DND-41 (cell line): Measurements from ENCODE around the gene KY.

Source experiments
- ATAC-seq: fragments of 200-7000 bp; cut with Tn5 transposase; 3 replicates; pipeline ENCODE4 v1.9.1; 2021; ENCODE audit warnings: low read depth; ENCODE audit not compliant: insufficient read depth
- DNase-seq: peaks from one replicate; pipeline ENCODE4 v3.0.0-alpha.2; 2020
- H2AFZ ChIP-seq: 2 replicates; pipeline ENCODE4 v1.6.0; 2012; ENCODE audit warnings: low read depth, low read length
- H3K27ac ChIP-seq: 2 replicates; pipeline ENCODE4 v1.5.1; 2012; ENCODE audit warnings: low read length, inconsistent platforms
- H3K27me3 ChIP-seq: fragments of 200-600 bp; sonication (generic); 2 replicates; pipeline ENCODE4 v1.6.0; 2012; ENCODE audit warnings: low read length, mild to moderate bottlenecking, inconsistent platforms; ENCODE audit not compliant: insufficient read depth, poor library complexity
- H3K36me3 ChIP-seq: 2 replicates; pipeline ENCODE4 v1.5.1; 2012; ENCODE audit warnings: low read length, inconsistent platforms; ENCODE audit not compliant: insufficient read depth
- H3K4me1 ChIP-seq: 2 replicates; pipeline ENCODE4 v1.5.1; 2012; ENCODE audit warnings: mild to moderate bottlenecking, low read length; ENCODE audit not compliant: insufficient read depth
- H3K4me2 ChIP-seq: 2 replicates; pipeline ENCODE4 v1.6.0; 2012; ENCODE audit warnings: mild to moderate bottlenecking, moderate library complexity, low read length, inconsistent platforms; ENCODE audit not compliant: insufficient read depth
- H3K4me3 ChIP-seq, 2 experiments: fragments of 200-600 bp in 1 of 2; shearing (Covaris generic) in 1 of 2; 2 replicates each; pipeline ENCODE4 v1.5.1; 2012 to 2016; ENCODE audit warnings: inconsistent platforms in 2 of 2, low read length in 2 of 2, mild to moderate bottlenecking in 2 of 2, low read depth in 1 of 2, moderate library complexity in 1 of 2
- H3K79me2 ChIP-seq: 2 replicates; pipeline ENCODE4 v1.6.0; 2012; ENCODE audit warnings: low read length, inconsistent platforms; ENCODE audit not compliant: insufficient read depth
- H3K9ac ChIP-seq: 2 replicates; pipeline ENCODE4 v1.6.0; 2012; ENCODE audit warnings: low read depth, mild to moderate bottlenecking, inconsistent platforms, low read length, moderate library complexity
- H3K9me3 ChIP-seq: 2 replicates; pipeline ENCODE4 v1.5.1; 2012; ENCODE audit warnings: low read length, moderate library complexity, mild to moderate bottlenecking, inconsistent platforms; ENCODE audit not compliant: insufficient read depth, severe bottlenecking
- H4K20me1 ChIP-seq: 2 replicates; pipeline ENCODE4 v1.6.0; 2012; ENCODE audit warnings: low read length; ENCODE audit not compliant: insufficient read depth
- CTCF ChIP-seq: IDR thresholded peaks from 2 replicates; pipeline ENCODE4 v1.5.1; 2012; ENCODE audit warnings: borderline replicate concordance, low read length, moderate library complexity, mild to moderate bottlenecking; ENCODE audit not compliant: poor library complexity, severe bottlenecking; ENCODE audit errors: extremely low read depth
- EZH2 ChIP-seq: IDR thresholded peaks from 3 replicates; pipeline ENCODE4 v1.6.1; 2012; ENCODE audit warnings: borderline replicate concordance, low read depth, mild to moderate bottlenecking, moderate library complexity, low read length, inconsistent platforms; ENCODE audit not compliant: severe bottlenecking

Gene KY

GRCh38 chr3:134652886-134653630, 2.2 kb upstream of the KY start:
- H2AFZ ChIP-seq = no peak overlapping the region
- DNase-seq (no peak), ATAC-seq (no peak)
- no peaks in the 10 kb centered on the region for H3K36me3 ChIP-seq
- no peak overlapping the region for H3K4me3 ChIP-seq
- H3K27ac ChIP-seq = no peak overlapping the region
- no peaks in the 10 kb centered on the region for H3K4me1 ChIP-seq
- no peak for TF ChIP-seq EZH2
- TF ChIP-seq CTCF = no peak
- H3K9ac ChIP-seq = no peak overlapping the region
- H3K79me2 ChIP-seq = no peaks in the 10 kb centered on the region
- H3K4me2 ChIP-seq = no peak overlapping the region
- H3K9me3 ChIP-seq = no peaks in the 10 kb centered on the region
- no peaks in the 10 kb centered on the region for H3K27me3 ChIP-seq
- no peaks in the 10 kb centered on the region for H4K20me1 ChIP-seq

- H3K27me3 ChIP-seq = no peaks in the 10 kb centered on the region
- H3K36me3 ChIP-seq = no peaks in the 10 kb centered on the region
- no peak overlapping the region for H3K27ac ChIP-seq
- no peaks in the 10 kb centered on the region for H3K9me3 ChIP-seq
- no peak overlapping the region for H3K4me3 ChIP-seq
- TF ChIP-seq CTCF = no peak
- no peak overlapping the region for H3K9ac ChIP-seq
- no peaks in the 10 kb centered on the region for H4K20me1 ChIP-seq
- no peak overlapping the region for H3K4me2 ChIP-seq
- ATAC-seq (no peak), DNase-seq (no peak)
- no peak overlapping the region for H2AFZ ChIP-seq
- H3K4me1 ChIP-seq = no peaks in the 10 kb centered on the region
- H3K79me2 ChIP-seq = no peaks in the 10 kb centered on the region
These were observed 1.6 kb upstream of the KY start for GRCh38 chr3:134652409-134652831.

- Histone ChIP-seq H3K4me2 (no peak overlapping the region), H3K9ac (no peak overlapping the region), H3K4me1 (no peaks in the 10 kb centered on the region), H4K20me1 (no peaks in the 10 kb centered on the region), H2AFZ (no peak overlapping the region), H3K79me2 (no peaks in the 10 kb centered on the region), H3K27me3 (no peaks in the 10 kb centered on the region), H3K36me3 (no peaks in the 10 kb centered on the region), H3K4me3 (no peak overlapping the region), H3K27ac (no peak overlapping the region), H3K9me3 (no peaks in the 10 kb centered on the region)
- TF ChIP-seq CTCF (no peak), EZH2 (no peak)
- ATAC-seq (no peak), DNase-seq (no peak)
These were observed 672 bp upstream of the KY start for GRCh38 chr3:134651347-134652041.
